BLaER1 (cell line): ENCODE data around the gene SMG1.

Experiments
- H3K27ac ChIP-seq: shearing (Covaris generic); formaldehyde crosslinking; 2 replicates; pipeline ENCODE4 v1.8.1; 2022
- H3K27me3 ChIP-seq: shearing (Covaris generic); formaldehyde crosslinking; 2 replicates; pipeline ENCODE4 v1.8.1; 2022
- H3K36me3 ChIP-seq: shearing (Covaris generic); formaldehyde crosslinking; 2 replicates; pipeline ENCODE4 v1.8.1; 2022
- H3K4me1 ChIP-seq: shearing (Covaris generic); formaldehyde crosslinking; 2 replicates; pipeline ENCODE4 v1.8.1; 2022
- H3K4me2 ChIP-seq: shearing (Covaris generic); formaldehyde crosslinking; 2 replicates; pipeline ENCODE4 v1.8.1; 2022
- H3K4me3 ChIP-seq: shearing (Covaris generic); formaldehyde crosslinking; 2 replicates; pipeline ENCODE4 v1.8.1; 2022
- H3K9ac ChIP-seq: shearing (Covaris generic); formaldehyde crosslinking; 2 replicates; pipeline ENCODE4 v1.8.1; 2022
- H3K9me3 ChIP-seq: shearing (Covaris generic); formaldehyde crosslinking; 2 replicates; pipeline ENCODE4 v1.8.1; 2022
- H4K20me1 ChIP-seq: shearing (Covaris generic); formaldehyde crosslinking; 2 replicates; pipeline ENCODE4 v1.8.1; 2022
- Cebpa-rat ChIP-seq: shearing (Covaris generic); IDR thresholded peaks from 2 replicates; pipeline ENCODE4 v1.8.1; 2022

SMG1 gene

DNA sequence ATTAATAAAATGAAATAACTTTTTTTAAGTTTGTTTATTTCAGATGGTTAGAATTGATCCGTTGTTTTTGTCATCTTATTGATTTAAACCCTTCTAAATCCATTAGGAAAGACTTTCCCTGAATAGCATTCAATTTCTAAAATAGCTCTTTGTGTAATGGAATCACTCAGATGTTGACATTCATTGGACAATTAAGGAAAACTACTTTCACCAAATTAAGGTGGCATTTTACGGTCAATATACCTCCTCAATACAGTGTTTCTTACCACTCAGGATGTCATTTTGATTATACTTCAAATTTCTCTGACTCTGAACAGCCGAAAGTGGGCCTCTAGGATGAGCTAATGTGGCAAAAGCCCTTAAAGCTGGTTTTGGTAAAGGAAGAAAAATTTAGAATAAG lies 126.7 kb downstream of the SMG1 start:
- H3K9ac ChIP-seq = peak overlapping the region; percentile 95
- H4K20me1 ChIP-seq = peaks cover 58% of the 10 kb centered on the region
- H3K36me3 ChIP-seq = peaks cover 41% of the 10 kb centered on the region
- H3K27ac ChIP-seq = 0 out of 2 replicates have a peak overlapping the region, but pooled peaks have one; percentile 95
- peak overlapping the region; percentile 92 for H3K4me3 ChIP-seq
- H3K4me1 ChIP-seq = peaks cover 51% of the 10 kb centered on the region
- TF ChIP-seq Cebpa-rat = no peak
- peak overlapping the region; percentile 94 for H3K4me2 ChIP-seq
- peaks cover 5% of the 10 kb centered on the region; the same call in 1 of the 2 replicates for H3K9me3 ChIP-seq
- H3K27me3 ChIP-seq = no peaks in the 10 kb centered on the region

DNA sequence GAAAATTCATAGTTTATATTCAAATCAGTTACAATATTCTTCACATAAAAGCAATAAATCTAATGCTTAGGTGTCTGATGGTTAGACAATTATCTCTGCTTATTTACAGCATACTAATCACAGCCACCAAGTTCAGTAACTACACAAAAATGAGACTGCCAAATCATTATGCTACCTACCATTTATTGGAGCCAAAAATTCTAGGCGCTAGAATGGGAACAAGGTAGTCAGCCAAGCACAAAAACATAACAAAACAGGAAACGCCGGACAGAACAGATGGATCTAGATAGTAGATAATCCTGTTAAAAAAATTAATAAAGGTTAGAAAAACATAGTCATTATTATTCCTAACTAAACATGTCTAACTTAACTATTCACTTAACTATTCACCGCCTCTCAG lies 128.5 kb downstream of the SMG1 start:
- no peak for TF ChIP-seq Cebpa-rat
- H3K4me2 ChIP-seq = no peak overlapping the region
- H3K4me1 ChIP-seq = peaks cover 37% of the 10 kb centered on the region
- no peak overlapping the region for H3K9ac ChIP-seq
- H4K20me1 ChIP-seq = peaks cover 58% of the 10 kb centered on the region
- no peaks in the 10 kb centered on the region for H3K27me3 ChIP-seq
- no peak overlapping the region for H3K27ac ChIP-seq
- no peak overlapping the region for H3K4me3 ChIP-seq
- H3K36me3 ChIP-seq = peaks cover 59% of the 10 kb centered on the region
- H3K9me3 ChIP-seq = peaks cover 5% of the 10 kb centered on the region; the same call in 1 of the 2 replicates

DNA sequence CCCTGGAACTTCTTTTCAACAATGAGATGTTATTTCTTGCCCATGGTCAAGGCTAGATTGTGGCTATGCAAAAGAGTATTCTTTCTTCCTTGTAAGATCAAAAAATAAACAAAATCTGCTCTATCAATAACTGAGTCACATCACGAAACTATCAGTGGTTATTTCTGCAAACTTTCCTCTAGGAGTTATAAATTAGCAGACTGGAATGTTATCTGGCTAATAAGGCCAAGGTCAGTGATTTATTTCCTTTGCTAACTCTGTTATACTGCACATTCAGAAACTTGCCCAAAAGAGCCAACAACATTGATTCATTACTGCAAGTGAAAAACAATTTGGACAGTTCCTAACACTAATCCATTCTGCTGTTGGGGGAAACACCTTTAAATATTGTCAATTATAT lies 129.8 kb downstream of the SMG1 start:
- Histone ChIP-seq H3K36me3 (peaks cover 70% of the 10 kb centered on the region), H3K9me3 (no peaks in the 10 kb centered on the region), H3K9ac (no peak overlapping the region), H3K27ac (no peak overlapping the region), H3K4me2 (no peak overlapping the region), H3K4me3 (no peak overlapping the region), H3K4me1 (peaks cover 28% of the 10 kb centered on the region), H3K27me3 (no peaks in the 10 kb centered on the region), H4K20me1 (peaks cover 58% of the 10 kb centered on the region)
- TF ChIP-seq Cebpa-rat = no peak

DNA sequence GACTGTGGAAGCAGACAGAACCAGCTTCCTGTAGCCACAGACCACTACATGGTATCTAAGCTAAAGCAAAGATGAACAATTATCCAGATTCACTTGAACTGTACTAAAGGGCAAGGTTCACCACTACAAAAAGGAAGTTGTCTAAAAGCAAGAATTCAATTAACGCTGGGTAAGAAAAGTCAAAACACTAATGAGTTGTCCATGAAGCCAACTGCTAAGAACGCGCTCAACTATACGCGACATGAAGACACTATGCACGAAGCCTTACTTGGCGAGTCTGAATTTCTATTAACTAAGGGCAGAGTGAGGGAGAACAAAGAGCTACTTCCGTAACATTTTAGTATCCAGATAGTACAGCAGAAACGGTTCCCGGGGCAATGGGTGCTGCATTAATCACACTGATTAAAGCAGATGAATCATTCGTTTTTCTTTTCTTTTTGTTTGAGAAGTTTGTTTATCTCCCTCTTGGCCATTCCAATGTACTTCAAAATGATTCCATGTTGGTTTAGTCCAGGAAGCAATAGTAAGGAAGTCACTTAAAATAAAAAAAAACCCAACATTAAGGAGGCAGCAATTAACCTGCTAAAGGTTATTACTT lies 133.3 kb downstream of the SMG1 start:
- no peaks in the 10 kb centered on the region for H3K9me3 ChIP-seq
- H3K4me3 ChIP-seq = no peak overlapping the region
- peaks cover 82% of the 10 kb centered on the region for H3K36me3 ChIP-seq
- H4K20me1 ChIP-seq = peaks cover 47% of the 10 kb centered on the region
- no peak overlapping the region for H3K27ac ChIP-seq
- no peak for TF ChIP-seq Cebpa-rat
- no peaks in the 10 kb centered on the region for H3K27me3 ChIP-seq
- peaks cover 21% of the 10 kb centered on the region for H3K4me1 ChIP-seq
- no peak overlapping the region for H3K4me2 ChIP-seq
- no peak overlapping the region for H3K9ac ChIP-seq

DNA sequence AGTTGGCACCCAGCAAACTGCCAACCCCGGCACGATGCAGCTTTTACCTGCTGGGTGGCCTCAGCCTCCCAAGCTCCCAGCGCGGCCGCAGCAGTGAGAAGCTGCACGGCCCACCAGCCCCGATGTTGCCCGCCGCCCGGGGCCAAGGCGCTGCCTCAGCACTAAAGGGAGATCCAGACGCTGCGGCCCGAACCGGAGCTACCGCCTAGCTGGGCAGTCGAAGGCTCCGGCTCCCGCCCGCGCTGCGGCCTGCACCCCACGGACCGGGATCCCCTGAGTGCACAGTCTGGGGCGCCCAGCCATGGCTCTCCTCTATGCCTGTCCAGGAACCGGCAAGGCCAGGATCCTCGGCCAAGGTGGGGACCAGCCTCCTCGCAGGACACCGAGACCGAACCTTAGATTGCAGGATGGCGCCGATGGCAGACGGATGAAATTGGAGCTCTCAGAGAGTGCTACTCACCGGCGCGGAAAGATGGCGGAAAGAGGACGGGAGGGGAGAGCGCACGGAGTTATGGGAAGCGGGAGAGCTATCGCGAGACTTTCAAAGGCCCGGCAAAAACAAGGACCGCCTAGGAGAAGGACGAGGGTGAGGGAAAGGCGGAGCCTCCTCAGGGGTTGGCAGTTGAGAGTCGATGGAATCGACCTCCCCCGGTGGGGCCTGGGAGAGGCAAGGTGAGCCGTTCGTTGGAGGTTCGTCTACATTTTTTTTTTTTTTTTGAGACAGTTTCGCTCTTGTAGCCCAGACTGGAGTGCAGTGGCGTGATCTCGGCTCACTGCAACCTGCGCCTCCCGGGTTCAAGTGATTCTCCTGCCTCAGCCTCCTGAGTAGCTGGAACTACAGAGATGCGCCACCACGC lies 136.1 kb downstream of the SMG1 start, which contains the start of gene RPS15A:
Gene RPS15A, minus strand, starts transcription at position 485 of the 857 bp plus-strand sequence. CDS start 1,221 bp downstream, outside the sequence.
- TF ChIP-seq Cebpa-rat = no peak
- Histone ChIP-seq H3K27ac (peak within 1 kb of the TSS; percentile 99), H3K4me3 (peak within 1 kb of the TSS; percentile 98), H3K27me3 (no peaks in the 10 kb centered on the region), H3K4me2 (peak within 1 kb of the TSS; percentile 94), H4K20me1 (peaks cover 50% of the 10 kb centered on the region), H3K36me3 (peaks cover 82% of the 10 kb centered on the region), H3K9me3 (no peaks in the 10 kb centered on the region), H3K9ac (peak within 1 kb of the TSS; percentile 100), H3K4me1 (peaks cover 47% of the 10 kb centered on the region)

DNA sequence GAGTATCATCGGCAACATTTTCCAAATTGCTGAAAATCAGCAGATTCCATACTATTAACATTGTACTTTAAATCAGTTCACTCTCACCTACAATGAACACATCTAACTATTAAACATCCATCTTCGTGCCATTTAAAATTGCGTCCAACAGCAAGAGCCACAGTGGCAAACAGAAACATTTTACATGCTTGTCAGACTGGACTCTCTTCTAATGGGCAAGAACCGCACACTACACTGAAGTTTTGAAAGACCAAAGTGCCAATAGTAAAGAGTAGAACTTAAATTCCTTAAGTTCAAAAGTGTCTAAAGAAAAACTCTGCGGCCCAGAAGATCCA lies 136.7 kb downstream of the SMG1 start:
- H3K4me3 ChIP-seq = peak overlapping the region; percentile 98
- no peaks in the 10 kb centered on the region for H3K27me3 ChIP-seq
- TF ChIP-seq Cebpa-rat = no peak
- H3K9me3 ChIP-seq = no peaks in the 10 kb centered on the region
- H3K4me1 ChIP-seq = peaks cover 51% of the 10 kb centered on the region
- peaks cover 82% of the 10 kb centered on the region for H3K36me3 ChIP-seq
- H4K20me1 ChIP-seq = peaks cover 56% of the 10 kb centered on the region
- H3K9ac ChIP-seq = peak overlapping the region; percentile 100
- H3K4me2 ChIP-seq = peak overlapping the region; percentile 94
- peak overlapping the region; percentile 99 for H3K27ac ChIP-seq

DNA sequence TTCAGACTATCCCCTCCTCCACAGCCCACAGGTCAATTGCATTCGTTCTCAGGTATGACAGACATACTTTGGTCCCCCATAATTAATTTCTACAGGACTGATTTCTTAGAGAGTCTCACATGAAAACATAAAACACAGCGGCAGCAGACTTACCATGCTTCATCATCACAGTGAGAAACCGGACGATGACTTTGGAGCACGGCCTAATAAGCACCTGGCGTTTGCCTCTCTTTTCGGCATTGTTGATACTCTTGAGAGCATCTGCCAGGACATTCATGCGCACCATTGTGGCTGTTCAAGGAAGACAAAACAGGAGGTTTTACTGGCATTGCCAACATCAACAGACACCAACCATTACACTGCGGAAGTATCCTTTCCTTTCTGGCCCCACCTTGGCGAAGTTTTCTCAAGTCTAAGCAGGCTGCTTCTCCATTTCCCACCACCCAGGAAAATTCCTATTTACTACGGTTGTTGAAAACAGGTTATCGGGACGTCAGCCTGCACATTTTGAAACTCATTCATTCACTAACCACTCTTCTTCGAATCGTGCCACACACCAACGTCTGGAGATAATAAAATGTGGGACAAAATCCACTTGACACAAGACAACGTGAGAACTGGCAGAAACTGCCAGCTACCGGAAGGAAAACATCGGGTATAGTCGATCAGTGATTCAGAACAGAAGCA lies 137.2 kb downstream of the SMG1 start:
- Histone ChIP-seq H4K20me1 (peaks cover 61% of the 10 kb centered on the region), H3K4me3 (peak overlapping the region; percentile 98), H3K4me1 (peaks cover 56% of the 10 kb centered on the region), H3K27me3 (no peaks in the 10 kb centered on the region), H3K4me2 (peak overlapping the region; percentile 94), H3K9ac (peak overlapping the region; percentile 100), H3K27ac (peak overlapping the region; percentile 99), H3K9me3 (no peaks in the 10 kb centered on the region), H3K36me3 (peaks cover 82% of the 10 kb centered on the region)
- TF ChIP-seq Cebpa-rat = no peak

DNA sequence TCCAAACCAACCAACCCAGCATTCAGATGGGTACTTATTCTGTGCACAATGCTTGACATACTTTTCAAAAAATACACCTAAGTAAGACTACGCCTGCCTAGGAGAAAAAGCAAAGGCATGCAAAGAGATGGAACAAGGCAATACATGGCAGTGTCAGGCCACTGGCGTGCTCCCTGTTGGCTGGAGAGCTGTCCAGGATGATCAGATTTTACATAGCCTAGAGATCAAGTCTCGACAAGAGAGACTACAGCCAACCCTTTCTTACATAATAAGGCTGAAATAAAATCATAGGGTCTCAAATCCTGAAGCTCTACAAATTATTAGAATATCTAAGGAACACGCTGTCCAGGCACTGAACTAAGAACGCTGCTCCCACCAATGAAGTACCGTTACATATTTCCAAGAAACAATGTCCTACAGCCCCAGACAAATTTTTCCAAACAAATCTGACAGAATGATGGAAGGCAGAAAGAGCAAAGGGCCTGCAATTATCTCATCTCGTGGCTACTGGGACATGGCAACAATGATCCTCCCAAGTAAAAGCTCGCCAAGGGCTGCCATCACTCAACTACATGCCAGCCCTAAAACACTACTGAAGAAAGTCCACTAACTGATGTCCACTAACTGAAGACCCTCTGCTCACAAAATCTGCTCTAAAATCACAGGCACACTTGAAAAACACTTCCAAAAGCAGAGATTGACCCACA lies 141.1 kb downstream of the SMG1 start:
- H3K9ac ChIP-seq = no peak overlapping the region; the same call in 1 of the 2 replicates
- peaks cover 85% of the 10 kb centered on the region for H4K20me1 ChIP-seq
- no peak for TF ChIP-seq Cebpa-rat
- peak overlapping the region; percentile 94 for H3K4me2 ChIP-seq
- no peaks in the 10 kb centered on the region for H3K9me3 ChIP-seq
- peaks cover 81% of the 10 kb centered on the region for H3K36me3 ChIP-seq
- H3K27me3 ChIP-seq = no peaks in the 10 kb centered on the region
- H3K27ac ChIP-seq = no peak overlapping the region
- peaks cover 62% of the 10 kb centered on the region for H3K4me1 ChIP-seq
- H3K4me3 ChIP-seq = no peak overlapping the region
